ENCODE results near the gene MYH9. TPM values are rescaled to one million over a fixed set of nuclear protein-coding genes. Genes with fewer than 3 reads are reported as not detected.
A peak's percentile ranks its signal among the peaks of the same experiment; 100 is the strongest.

MYH9 gene
- total RNA-seq, 4 donors from 2014 or later: 337 to 553 (median 433) TPM

DNA sequence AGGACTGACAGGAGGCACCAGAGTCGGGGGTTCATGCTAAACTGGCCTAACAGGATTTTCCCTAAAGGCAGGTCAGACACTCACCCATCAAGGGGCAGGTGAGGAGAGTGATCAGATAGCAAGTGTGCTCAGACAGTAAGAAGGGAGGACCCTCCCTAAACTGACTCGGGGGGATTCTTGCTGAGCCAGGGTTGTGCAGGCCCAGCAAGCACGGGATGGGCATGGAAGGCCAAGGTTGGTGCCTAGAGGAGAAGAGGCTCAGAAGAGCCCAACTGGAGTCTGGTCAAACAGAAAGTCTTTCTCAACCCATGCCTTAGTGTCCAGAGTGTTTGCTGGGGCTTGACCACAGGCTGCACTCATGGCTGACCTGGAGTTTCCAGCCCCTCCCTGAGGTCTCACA lies 141.0 kb downstream of the MYH9 start:
- TF ChIP-seq, protein P1, sequence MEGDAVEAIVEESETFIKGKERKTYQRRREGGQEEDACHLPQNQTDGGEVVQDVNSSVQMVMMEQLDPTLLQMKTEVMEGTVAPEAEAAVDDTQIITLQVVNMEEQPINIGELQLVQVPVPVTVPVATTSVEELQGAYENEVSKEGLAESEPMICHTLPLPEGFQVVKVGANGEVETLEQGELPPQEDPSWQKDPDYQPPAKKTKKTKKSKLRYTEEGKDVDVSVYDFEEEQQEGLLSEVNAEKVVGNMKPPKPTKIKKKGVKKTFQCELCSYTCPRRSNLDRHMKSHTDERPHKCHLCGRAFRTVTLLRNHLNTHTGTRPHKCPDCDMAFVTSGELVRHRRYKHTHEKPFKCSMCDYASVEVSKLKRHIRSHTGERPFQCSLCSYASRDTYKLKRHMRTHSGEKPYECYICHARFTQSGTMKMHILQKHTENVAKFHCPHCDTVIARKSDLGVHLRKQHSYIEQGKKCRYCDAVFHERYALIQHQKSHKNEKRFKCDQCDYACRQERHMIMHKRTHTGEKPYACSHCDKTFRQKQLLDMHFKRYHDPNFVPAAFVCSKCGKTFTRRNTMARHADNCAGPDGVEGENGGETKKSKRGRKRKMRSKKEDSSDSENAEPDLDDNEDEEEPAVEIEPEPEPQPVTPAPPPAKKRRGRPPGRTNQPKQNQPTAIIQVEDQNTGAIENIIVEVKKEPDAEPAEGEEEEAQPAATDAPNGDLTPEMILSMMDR (IDR thresholded peaks at IDR 0.05): no peak
- TF ChIP-seq POLR2A (IDR thresholded peaks at IDR 0.05): no peak
- Histone ChIP-seq H3K27ac (no peak overlapping the region), H3K4me1 (no peaks in the 10 kb centered on the region), H3K4me3 (no peak overlapping the region), H3K27me3 (no peaks in the 10 kb centered on the region), H3K9me3 (no peaks in the 10 kb centered on the region), H3K36me3 (no peaks in the 10 kb centered on the region)
- DNase-seq: peak in 1 of 3 donors; percentile 14

- peak in 1 of 3 donors; percentile 21 for DNase-seq
- no peaks in the 10 kb centered on the region for H3K27me3 ChIP-seq
- H3K27ac ChIP-seq: no peak overlapping the region
- H3K9me3 ChIP-seq: no peaks in the 10 kb centered on the region
- no peaks in the 10 kb centered on the region for H3K36me3 ChIP-seq
- H3K4me3 ChIP-seq: no peak overlapping the region
- no peaks in the 10 kb centered on the region for H3K4me1 ChIP-seq
- TF ChIP-seq, protein P1 (IDR thresholded peaks at IDR 0.05): no peak
- no peak for TF ChIP-seq POLR2A (IDR thresholded peaks at IDR 0.05)
Observed at GRCh38 chr22:36245805-36246356, 141.9 kb downstream of the MYH9 start.

- no peaks in the 10 kb centered on the region for H3K9me3 ChIP-seq
- peak overlapping the region in 2 of 4 donors; percentile 11 to 47 for H3K27ac ChIP-seq
Observed at GRCh38 chr22:36244522-36245391, 143.0 kb downstream of the MYH9 start.

DNA sequence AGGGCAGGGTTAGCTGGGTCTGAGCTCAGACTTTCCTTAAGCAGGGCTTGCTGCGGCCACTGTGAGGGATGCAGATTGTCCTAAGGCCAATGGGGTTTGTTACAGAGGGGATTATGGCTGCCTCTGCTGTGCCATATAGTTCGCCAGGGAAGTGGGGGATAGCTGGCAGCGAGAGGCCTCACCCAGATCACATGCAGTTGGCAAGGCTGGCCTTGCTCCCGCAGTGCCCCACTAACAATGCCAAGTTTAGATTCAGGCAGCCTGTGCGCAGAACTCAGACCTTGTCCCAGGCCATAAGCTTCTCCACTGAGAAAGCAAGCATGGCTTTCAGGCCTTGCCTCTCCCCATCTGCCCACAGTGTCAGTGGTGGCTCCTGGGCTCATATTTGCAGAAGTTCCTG lies 143.8 kb downstream of the MYH9 start:
- no peaks in the 10 kb centered on the region for H3K27me3 ChIP-seq
- DNase-seq: peak in 1 of 3 donors; percentile 29

More at GRCh38 chr22:36244522-36245391, 143.0 kb downstream of the MYH9 start:
- Histone ChIP-seq H3K4me3 (no peak overlapping the region), H3K36me3 (no peaks in the 10 kb centered on the region), H3K4me1 (no peaks in the 10 kb centered on the region), H3K27me3 (no peaks in the 10 kb centered on the region)
- TF ChIP-seq, protein P1 (IDR thresholded peaks at IDR 0.05): no peak
- DNase-seq: peak in 1 of 3 donors; percentile 42

DNA sequence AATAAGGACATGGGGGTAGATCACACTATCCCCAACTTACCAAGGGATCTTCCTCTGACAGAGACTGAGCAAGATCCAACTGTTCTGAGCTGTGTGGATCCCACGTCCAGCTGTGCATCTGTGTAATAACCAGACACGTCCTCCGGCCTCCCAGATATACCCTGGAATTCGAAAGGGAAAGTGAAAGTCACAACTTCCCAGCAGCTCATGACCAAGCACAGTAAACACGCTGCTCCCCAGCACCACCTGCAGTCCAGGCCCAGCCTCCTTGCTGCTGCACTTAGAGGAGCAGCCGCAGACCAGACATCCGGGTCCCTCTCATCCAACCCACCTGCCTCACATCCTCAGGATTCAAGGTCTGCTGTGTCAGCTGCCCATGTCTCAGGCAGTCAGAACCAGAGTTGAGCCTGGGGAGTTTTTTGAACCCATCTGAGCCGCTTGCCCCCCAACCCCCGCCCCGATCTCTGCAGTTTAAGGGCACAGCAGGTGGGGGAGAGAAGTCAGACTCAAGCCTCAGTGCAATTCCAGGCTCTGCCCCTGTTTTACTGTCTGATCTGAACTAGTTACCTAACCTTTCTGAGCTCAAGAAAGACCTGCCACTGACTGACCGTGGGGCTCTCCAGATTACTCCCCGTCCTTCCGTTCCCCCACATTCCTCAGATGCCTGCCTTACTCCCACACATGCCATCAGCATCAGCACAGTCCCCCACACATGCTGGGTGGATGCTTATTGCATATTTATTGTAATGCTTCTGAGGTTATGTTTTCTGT lies 148.2 kb downstream of the MYH9 start, which contains the start of gene APOL2:
Gene APOL2, minus strand, starts transcription at position 127 of the 771 bp plus-strand sequence. CDS start 6,365 bp downstream, outside the sequence.
- Histone ChIP-seq H3K4me1 (peaks cover 0 to 40% (median 14%) of the 10 kb centered on the region in 4 donors), H3K9me3 (no peaks in the 10 kb centered on the region), H3K27ac (peak within 1 kb of the TSS; percentile 84 to 98 (median 93)), H3K36me3 (peaks cover 0 to 4% (median 0%) of the 10 kb centered on the region in 3 donors), H3K4me3 (peak within 1 kb of the TSS; percentile 46 to 83 (median 62)), H3K27me3 (no peaks in the 10 kb centered on the region)
- TF ChIP-seq, protein P1 (IDR thresholded peaks at IDR 0.05): peak; percentile 42 to 82 (median 72)
- peak; percentile 91 to 92 for TF ChIP-seq POLR2A (IDR thresholded peaks at IDR 0.05)
- DNase-seq: peak; percentile 89 to 96 (median 93)

More for the DNA sequence above, 143.8 kb downstream of the MYH9 start:
- Histone ChIP-seq H3K4me1 (peaks cover 0 to 3% (median 0%) of the 10 kb centered on the region in 4 donors), H3K27ac (peak overlapping the region in 1 of 4 donors; percentile 47), H3K9me3 (no peaks in the 10 kb centered on the region), H3K4me3 (no peak overlapping the region), H3K36me3 (no peaks in the 10 kb centered on the region)
- TF ChIP-seq POLR2A (IDR thresholded peaks at IDR 0.05): no peak
- TF ChIP-seq, protein P1 (IDR thresholded peaks at IDR 0.05): no peak

All from Peyer's patch (tissue), 4 donors.